Choroid plexus epithelial cell (primary cell): ENCODE data around the gene COL4A2.

ENCODE experiments used
- DNase-seq: peaks from one replicate; pipeline ENCODE4 v3.0.0-alpha.2; 2010; ENCODE audit warnings: low read depth
- H3K4me3 ChIP-seq: 2 replicates; pipeline ENCODE4 v1.5.1; 2011; ENCODE audit warnings: low read depth, mild to moderate bottlenecking, control low read depth, low read length, moderate library complexity
- TF ChIP-seq, protein P1 (sequence below): conservative IDR thresholded peaks from 2 replicates; pipeline ENCODE4 v1.5.1; 2011; ENCODE audit warnings: low read depth, mild to moderate bottlenecking, control low read depth, inconsistent platforms, low read length, moderate library complexity

Gene COL4A2

GRCh38 chr13:110430391-110431336 lies 123.6 kb downstream of the COL4A2 start:
- no peak for DNase-seq
- TF ChIP-seq, protein P1, sequence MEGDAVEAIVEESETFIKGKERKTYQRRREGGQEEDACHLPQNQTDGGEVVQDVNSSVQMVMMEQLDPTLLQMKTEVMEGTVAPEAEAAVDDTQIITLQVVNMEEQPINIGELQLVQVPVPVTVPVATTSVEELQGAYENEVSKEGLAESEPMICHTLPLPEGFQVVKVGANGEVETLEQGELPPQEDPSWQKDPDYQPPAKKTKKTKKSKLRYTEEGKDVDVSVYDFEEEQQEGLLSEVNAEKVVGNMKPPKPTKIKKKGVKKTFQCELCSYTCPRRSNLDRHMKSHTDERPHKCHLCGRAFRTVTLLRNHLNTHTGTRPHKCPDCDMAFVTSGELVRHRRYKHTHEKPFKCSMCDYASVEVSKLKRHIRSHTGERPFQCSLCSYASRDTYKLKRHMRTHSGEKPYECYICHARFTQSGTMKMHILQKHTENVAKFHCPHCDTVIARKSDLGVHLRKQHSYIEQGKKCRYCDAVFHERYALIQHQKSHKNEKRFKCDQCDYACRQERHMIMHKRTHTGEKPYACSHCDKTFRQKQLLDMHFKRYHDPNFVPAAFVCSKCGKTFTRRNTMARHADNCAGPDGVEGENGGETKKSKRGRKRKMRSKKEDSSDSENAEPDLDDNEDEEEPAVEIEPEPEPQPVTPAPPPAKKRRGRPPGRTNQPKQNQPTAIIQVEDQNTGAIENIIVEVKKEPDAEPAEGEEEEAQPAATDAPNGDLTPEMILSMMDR, result no peak
- H3K4me3 ChIP-seq, result no peak overlapping the region

DNA sequence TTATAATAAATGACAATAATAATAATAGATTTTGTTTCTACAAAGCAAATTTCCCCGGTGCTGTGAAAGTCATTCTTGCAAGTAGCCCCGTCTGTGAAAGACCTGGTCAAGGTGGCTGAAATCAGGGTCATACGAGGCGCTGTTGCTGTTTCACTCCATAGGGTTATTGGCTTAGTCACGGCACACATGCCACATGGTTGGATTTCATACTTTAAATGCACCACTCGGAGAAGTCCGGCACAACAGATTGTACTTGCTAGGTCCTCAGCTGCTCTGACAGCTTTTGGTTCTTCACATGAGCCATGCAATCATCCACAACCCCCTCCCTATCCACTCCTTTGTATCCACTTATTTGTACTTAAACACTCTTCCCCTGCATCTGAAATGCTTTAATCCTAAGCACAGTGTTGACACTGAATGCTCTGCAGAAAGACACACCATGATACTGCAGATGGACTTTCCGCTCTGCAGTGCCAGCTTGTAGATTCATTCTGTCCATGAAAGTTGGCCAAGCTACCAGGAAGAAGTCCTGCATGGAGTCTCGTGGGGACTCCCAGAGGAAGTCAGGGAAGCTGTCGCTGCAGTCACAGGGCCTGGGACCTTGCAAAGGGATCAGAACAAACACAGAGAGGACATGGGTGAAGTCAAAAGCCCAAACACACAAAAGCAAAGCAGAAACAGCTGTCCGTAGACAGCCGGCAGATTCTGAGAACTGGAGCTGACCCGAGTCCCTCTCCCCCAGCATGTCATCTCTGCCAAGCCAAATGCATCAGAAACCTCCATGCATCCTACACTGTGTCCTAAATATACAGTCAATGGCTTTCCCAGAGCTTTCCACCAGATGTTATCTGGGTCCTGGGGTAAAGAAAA lies 124.6 kb downstream of the COL4A2 start:
- no peak for DNase-seq
- TF ChIP-seq, protein P1, result no peak

GRCh38 chr13:110432522-110432921 lies 125.4 kb downstream of the COL4A2 start:
- DNase-seq, result no peak
- TF ChIP-seq, protein P1, result no peak
- H3K4me3 ChIP-seq, result no peak overlapping the region

More for the DNA sequence above, 124.6 kb downstream of the COL4A2 start:
- H3K4me3 ChIP-seq, result no peak overlapping the region

DNA sequence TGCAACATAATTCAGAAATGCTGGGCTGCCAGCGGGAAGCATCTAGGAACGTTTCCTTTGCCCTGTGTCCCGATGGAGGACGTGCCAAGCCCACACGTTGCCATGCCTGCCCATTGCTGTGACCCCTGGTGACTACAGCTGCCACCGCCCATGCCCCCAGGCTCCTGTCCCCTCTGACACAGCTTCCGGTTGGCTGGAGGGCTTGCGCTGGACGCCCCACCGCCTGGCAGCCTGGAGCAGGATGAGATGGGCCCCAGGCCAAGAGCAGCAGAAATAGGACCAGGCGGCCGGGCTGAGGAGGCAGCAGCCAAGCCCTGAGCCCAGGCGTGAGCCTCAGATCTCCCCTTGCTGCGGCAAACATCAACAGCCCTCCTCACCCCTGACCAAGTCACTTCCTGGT lies 125.9 kb downstream of the COL4A2 start:
- no peak overlapping the region for H3K4me3 ChIP-seq
- peak; percentile 57 for DNase-seq
- TF ChIP-seq, protein P1, result no peak

DNA sequence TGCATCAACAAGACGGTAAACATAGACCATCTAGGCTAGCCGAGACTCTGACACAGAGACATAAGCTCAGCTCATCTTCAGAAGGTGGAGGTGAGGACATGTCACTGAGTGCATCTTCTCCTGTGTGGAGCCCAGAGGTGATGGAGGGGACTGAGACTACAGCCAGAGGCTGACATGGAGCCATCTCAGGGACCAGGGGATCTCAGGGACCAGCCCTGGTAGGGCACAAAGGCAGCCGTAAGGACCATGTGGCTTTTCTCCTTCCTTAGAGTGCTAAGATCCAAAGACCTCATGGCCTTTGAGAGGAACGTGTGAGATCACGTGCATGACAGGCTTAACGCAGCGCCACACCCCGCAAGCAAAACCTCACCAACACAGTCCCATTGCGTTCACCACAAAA lies 127.5 kb downstream of the COL4A2 start:
- TF ChIP-seq, protein P1, result no peak
- no peak overlapping the region for H3K4me3 ChIP-seq
- DNase-seq, result no peak

- DNase-seq, result no peak
- no peak overlapping the region for H3K4me3 ChIP-seq
- TF ChIP-seq, protein P1, result no peak
These were observed 128.2 kb downstream of the COL4A2 start for GRCh38 chr13:110435331-110435730.
